Measurements from ENCODE around the gene GDPGP1. TPM values are rescaled to one million over a fixed set of nuclear protein-coding genes. Genes with fewer than 3 reads are reported as not detected.

Gene GDPGP1
- total RNA-seq, 3 donors from 2014 or later (not counting 1 experiment from before 2014, with no cell fraction given), result 7.8 to 11.1 (median 9.5) TPM

DNA sequence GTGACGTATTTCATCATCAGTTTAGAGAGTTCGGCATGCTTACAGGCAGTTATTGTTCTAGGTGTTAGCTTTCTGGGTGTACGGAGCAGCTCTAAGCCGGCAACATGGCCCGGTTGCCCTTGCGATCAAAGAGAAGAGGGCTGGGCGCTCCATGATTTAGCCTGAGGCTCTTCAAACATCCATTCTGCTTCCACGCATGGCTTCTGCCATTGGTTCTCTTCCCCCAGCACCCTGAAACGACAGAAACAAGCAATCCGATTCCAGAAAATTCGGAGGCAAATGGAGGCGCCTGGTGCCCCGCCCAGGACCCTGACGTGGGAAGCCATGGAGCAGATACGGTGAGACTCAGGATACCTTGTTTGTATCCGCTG, 32.0 kb downstream of the GDPGP1 start:
- ATAC-seq (peak in 2 of 3 donors; percentile 3 to 6), DNase-seq (peak in 1 of 2 donors; percentile 68)
- 1% methylated on average over 16 of the region's 16 CpGs for WGBS (ENCODE audit: insufficient coverage)
- H3K27ac ChIP-seq (ENCODE audit: low read length), result peak overlapping the region; percentile 94
- no peaks in the 10 kb centered on the region for H3K9me3 Mint-ChIP-seq
- H3K4me3 Mint-ChIP-seq, result peak overlapping the region; percentile 96
- H3K27me3 ChIP-seq (ENCODE audit: control insufficient read depth, insufficient read depth, low read length), result no peaks in the 10 kb centered on the region
- H3K9me3 ChIP-seq (ENCODE audit: control insufficient read depth, insufficient read depth, low read length), result no peaks in the 10 kb centered on the region
- H3K27ac Mint-ChIP-seq, result peak overlapping the region; percentile 97 to 98
- TF ChIP-seq CTCF (IDR thresholded peaks at IDR 0.05), result no peak
- intact Hi-C loops (cut with micrococcal nuclease), result no loop called here
- H3K4me1 Mint-ChIP-seq, result peaks cover 60 to 63% of the 10 kb centered on the region in 2 donors
- H3K27me3 Mint-ChIP-seq (ENCODE audit: low read depth in 2 of 2), result no peaks in the 10 kb centered on the region
- peaks cover 30% of the 10 kb centered on the region for H3K4me1 ChIP-seq (ENCODE audit: control insufficient read depth, insufficient read depth, low read length)
- peaks cover 30% of the 10 kb centered on the region for H3K36me3 ChIP-seq (ENCODE audit: control insufficient read depth, insufficient read depth, low read length)
- H3K36me3 Mint-ChIP-seq, result peaks cover 15% of the 10 kb centered on the region
- H3K4me3 ChIP-seq (ENCODE audit: low read length), result peak overlapping the region; percentile 78

GRCh38 chr15:90266485-90266884, 32.5 kb downstream of the GDPGP1 start:
- H3K4me1 Mint-ChIP-seq, result peaks cover 64 to 66% of the 10 kb centered on the region in 2 donors
- peaks cover 15% of the 10 kb centered on the region for H3K36me3 Mint-ChIP-seq
- Histone ChIP-seq H3K9me3 (ENCODE audit: control insufficient read depth, insufficient read depth, low read length) (no peaks in the 10 kb centered on the region), H3K27ac (ENCODE audit: low read length) (peak overlapping the region; percentile 94), H3K4me1 (ENCODE audit: control insufficient read depth, insufficient read depth, low read length) (peaks cover 30% of the 10 kb centered on the region), H3K4me3 (ENCODE audit: low read length) (peak overlapping the region; percentile 78), H3K27me3 (ENCODE audit: control insufficient read depth, insufficient read depth, low read length) (no peaks in the 10 kb centered on the region), H3K36me3 (ENCODE audit: control insufficient read depth, insufficient read depth, low read length) (peaks cover 34% of the 10 kb centered on the region)
- no peaks in the 10 kb centered on the region for H3K27me3 Mint-ChIP-seq (ENCODE audit: low read depth in 2 of 2)
- TF ChIP-seq CTCF (IDR thresholded peaks at IDR 0.05), result no peak
- DNase-seq (peak in 1 of 2 donors; percentile 46), ATAC-seq (no peak)
- H3K27ac Mint-ChIP-seq, result peak overlapping the region; percentile 97 to 98
- intact Hi-C loops (cut with micrococcal nuclease), result no loop called here
- H3K9me3 Mint-ChIP-seq, result no peaks in the 10 kb centered on the region
- H3K4me3 Mint-ChIP-seq, result peak overlapping the region; percentile 96
- WGBS (ENCODE audit: insufficient coverage), result 47% methylated on average over 12 of the region's 15 CpGs

- H3K4me1 ChIP-seq (ENCODE audit: control insufficient read depth, insufficient read depth, low read length), result peaks cover 30% of the 10 kb centered on the region
- ATAC-seq, result no peak
- peaks cover 72 to 78% of the 10 kb centered on the region in 2 donors for H3K4me1 Mint-ChIP-seq
- no peak overlapping the region for H3K4me3 ChIP-seq (ENCODE audit: low read length)
- H3K27ac Mint-ChIP-seq, result peak overlapping the region; percentile 14 to 98
- no peak for DNase-seq
- H3K36me3 Mint-ChIP-seq, result peaks cover 22% of the 10 kb centered on the region
- no peaks in the 10 kb centered on the region for H3K27me3 ChIP-seq (ENCODE audit: control insufficient read depth, insufficient read depth, low read length)
- no peak overlapping the region for H3K27ac ChIP-seq (ENCODE audit: low read length)
- no peaks in the 10 kb centered on the region for H3K27me3 Mint-ChIP-seq (ENCODE audit: low read depth in 2 of 2)
- no peaks in the 10 kb centered on the region for H3K9me3 ChIP-seq (ENCODE audit: control insufficient read depth, insufficient read depth, low read length)
- H3K4me3 Mint-ChIP-seq, result peak overlapping the region; percentile 72
- no peak for TF ChIP-seq CTCF (IDR thresholded peaks at IDR 0.05)
- intact Hi-C loops (cut with micrococcal nuclease), result no loop called here
- no CpG with 5 or more reads among the region's 1 CpG for whole genome bisulfite sequencing (ENCODE audit: insufficient coverage)
- peaks cover 53% of the 10 kb centered on the region for H3K36me3 ChIP-seq (ENCODE audit: control insufficient read depth, insufficient read depth, low read length)
- H3K9me3 Mint-ChIP-seq, result no peaks in the 10 kb centered on the region
These were observed 34.4 kb downstream of the GDPGP1 start for GRCh38 chr15:90268415-90268814.

DNA sequence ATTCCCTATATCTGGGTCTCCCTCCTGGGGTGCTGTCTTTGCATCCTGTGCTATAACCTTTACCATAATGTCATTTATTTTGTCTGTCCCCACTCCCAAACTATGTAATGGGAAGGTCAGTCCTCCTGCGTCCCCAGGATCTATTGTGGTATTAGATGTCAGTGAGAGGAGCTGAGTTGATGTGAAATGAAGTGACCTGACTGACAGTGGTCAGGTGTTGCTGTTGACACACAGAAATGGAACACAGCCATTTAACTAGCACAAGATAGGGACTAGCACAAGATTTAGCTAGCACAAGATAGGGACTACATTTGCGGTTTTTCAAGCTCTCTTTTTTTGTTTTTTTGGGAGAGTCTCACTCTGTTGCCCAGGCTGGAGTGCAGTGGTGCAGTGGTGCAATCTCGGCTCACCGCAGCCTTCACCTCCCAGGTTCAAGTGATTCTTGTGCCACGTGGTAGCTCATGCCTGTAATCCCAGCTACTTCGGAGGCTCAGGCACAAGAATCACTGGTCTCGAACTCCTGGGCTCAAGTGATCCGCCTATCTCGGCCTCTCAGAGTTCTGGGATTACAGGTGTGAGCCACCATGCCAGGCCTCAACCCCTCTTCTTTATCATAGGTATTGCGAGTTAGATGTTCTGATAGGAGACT, 36.6 kb downstream of the GDPGP1 start:
- ATAC-seq, result no peak
- H3K4me1 ChIP-seq (ENCODE audit: control insufficient read depth, insufficient read depth, low read length), result peaks cover 19% of the 10 kb centered on the region
- no peaks in the 10 kb centered on the region for H3K9me3 ChIP-seq (ENCODE audit: control insufficient read depth, insufficient read depth, low read length)
- 96% methylated on average over 9 of the region's 10 CpGs for WGBS (ENCODE audit: insufficient coverage)
- no peak overlapping the region for H3K4me3 Mint-ChIP-seq
- H3K36me3 Mint-ChIP-seq, result peaks cover 22% of the 10 kb centered on the region
- H3K27me3 Mint-ChIP-seq (ENCODE audit: low read depth in 2 of 2), result no peaks in the 10 kb centered on the region
- H3K27ac Mint-ChIP-seq, result peak overlapping the region; percentile 62 to 64
- H3K4me1 Mint-ChIP-seq, result peaks cover 56 to 68% of the 10 kb centered on the region in 2 donors
- no peak overlapping the region for H3K27ac ChIP-seq (ENCODE audit: low read length)
- no peaks in the 10 kb centered on the region for H3K27me3 ChIP-seq (ENCODE audit: control insufficient read depth, insufficient read depth, low read length)
- no peaks in the 10 kb centered on the region for H3K9me3 Mint-ChIP-seq
- no peak overlapping the region for H3K4me3 ChIP-seq (ENCODE audit: low read length)
- TF ChIP-seq CTCF (IDR thresholded peaks at IDR 0.05), result no peak
- no peak for DNase-seq
- peaks cover 59% of the 10 kb centered on the region for H3K36me3 ChIP-seq (ENCODE audit: control insufficient read depth, insufficient read depth, low read length)
- intact Hi-C loops (cut with micrococcal nuclease), result no loop called here

All from natural killer cell (primary cell).